GM21526 (cell line): ENCODE data around the gene NCKAP5L.
"Not testable (repeated sequence)": the region's sequence is repeated elsewhere in the genome, so short reads cannot be mapped to it uniquely, and the experiment has no call there.

Experiments
- ATAC-seq: cut with Tn5 transposase; IDR thresholded peaks from one replicate; pipeline ENCODE4 v1.9.1; 2021; ENCODE audit warnings: moderate library complexity; ENCODE audit not compliant: unreplicated experiment, low FRiP score

NCKAP5L gene

GRCh38 chr12:49787672-49788071, 40.5 kb downstream of the NCKAP5L start:
- ATAC-seq, result no peak

- ATAC-seq, result no peak
Observed at GRCh38 chr12:49784756-49785409, 43.3 kb downstream of the NCKAP5L start.

- no peak for ATAC-seq
Observed at GRCh38 chr12:49783917-49784676, 44.1 kb downstream of the NCKAP5L start.

GRCh38 chr12:49780914-49781313, 47.3 kb downstream of the NCKAP5L start:
- ATAC-seq, result not testable (repeated sequence)

GRCh38 chr12:49779581-49779980, 48.6 kb downstream of the NCKAP5L start:
- no peak for ATAC-seq

GRCh38 chr12:49777800-49778748, 50.1 kb downstream of the NCKAP5L start:
- ATAC-seq, result no peak

GRCh38 chr12:49777341-49777740, 50.9 kb downstream of the NCKAP5L start:
- no peak for ATAC-seq

- ATAC-seq, result no peak
Observed at GRCh38 chr12:49776858-49777257, 51.4 kb downstream of the NCKAP5L start.

GRCh38 chr12:49776413-49776812, 51.8 kb downstream of the NCKAP5L start:
- ATAC-seq, result no peak

- ATAC-seq, result not testable (repeated sequence)
Observed at GRCh38 chr12:49773102-49773501, 55.1 kb downstream of the NCKAP5L start.

- ATAC-seq, result no peak
Observed at GRCh38 chr12:49767333-49767732, 60.9 kb downstream of the NCKAP5L start.

GRCh38 chr12:49766115-49766455, 62.1 kb downstream of the NCKAP5L start:
- no peak for ATAC-seq

- ATAC-seq, result no peak
Observed at GRCh38 chr12:49764126-49764525, 64.1 kb downstream of the NCKAP5L start.

GRCh38 chr12:49763006-49763591, 65.1 kb downstream of the NCKAP5L start:
- no peak for ATAC-seq

- no peak for ATAC-seq
Observed at GRCh38 chr12:49762468-49762847, 65.8 kb downstream of the NCKAP5L start.

GRCh38 chr12:49761677-49762467, 66.3 kb downstream of the NCKAP5L start:
- ATAC-seq, result no peak

GRCh38 chr12:49750996-49751393, 77.2 kb downstream of the NCKAP5L start:
- no peak for ATAC-seq

GRCh38 chr12:49750027-49750995, 77.9 kb downstream of the NCKAP5L start:
- ATAC-seq, result no peak

- no peak for ATAC-seq
Observed at GRCh38 chr12:49748800-49749199, 79.4 kb downstream of the NCKAP5L start.
